Measurements from ENCODE around the gene TRDN.
A peak's percentile ranks its signal among the peaks of the same experiment; 100 is the strongest.
"Not testable (repeated sequence)": the region's sequence is repeated elsewhere in the genome, so short reads cannot be mapped to it uniquely, and the experiment has no call there.

The TRDN gene

DNA sequence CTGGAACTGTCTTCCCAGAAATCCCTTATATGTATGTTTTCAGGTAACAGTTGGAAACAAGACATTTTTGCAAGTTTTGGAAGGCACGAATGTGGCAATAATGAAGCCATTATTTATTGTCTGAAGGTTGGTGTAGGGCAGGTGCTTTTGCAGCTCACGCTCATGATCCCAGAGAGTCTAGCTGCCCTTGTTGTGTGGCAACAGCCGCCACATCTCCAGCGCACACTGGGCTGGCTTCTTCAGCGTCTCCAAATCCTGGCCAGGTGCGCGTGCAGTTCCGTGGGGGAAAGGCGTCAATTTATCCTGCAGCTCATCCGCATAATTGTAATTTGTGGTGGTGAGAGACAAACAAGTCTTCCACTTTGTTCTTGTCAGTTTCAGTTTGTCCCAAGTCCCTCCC lies 71.2 kb downstream of the TRDN start:
- no peak for DNase-seq

DNA sequence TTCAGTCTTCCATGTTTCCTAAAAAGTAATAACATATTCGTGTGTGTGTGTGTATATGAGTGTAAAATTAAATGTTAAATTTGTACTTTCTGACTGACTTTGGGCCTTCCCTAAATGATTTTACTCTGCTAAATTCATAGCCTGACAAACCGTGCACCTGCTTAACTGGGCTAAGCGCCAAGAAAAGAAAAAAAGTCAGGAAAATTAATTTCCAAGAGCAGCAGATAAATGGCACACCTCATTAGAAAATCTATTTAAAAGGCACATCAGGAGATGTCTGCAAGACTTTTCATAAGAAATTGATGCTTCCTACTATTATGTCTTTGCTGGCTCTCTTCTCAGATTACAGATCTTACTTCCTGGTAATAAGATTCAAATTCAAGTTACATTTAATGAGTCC lies 72.4 kb downstream of the TRDN start:
- DNase-seq, result no peak

DNA sequence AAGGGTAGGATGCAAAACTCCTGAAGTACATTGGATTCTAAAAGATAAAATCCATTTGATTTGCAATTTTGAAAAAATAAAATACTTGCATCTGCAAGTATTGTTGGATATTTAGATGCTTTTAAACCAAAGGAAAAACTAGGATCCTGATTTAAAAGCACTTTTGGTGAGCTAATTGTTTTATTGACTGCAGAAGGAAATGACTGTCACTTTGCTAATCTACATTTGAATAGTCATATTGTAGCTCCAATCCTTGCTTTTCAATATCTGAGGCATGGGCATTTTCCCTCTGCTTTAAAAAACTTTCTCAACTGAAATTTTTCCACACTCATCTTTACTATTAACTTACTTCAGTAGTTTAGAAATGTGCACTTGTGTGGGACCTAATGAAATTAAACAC lies 74.1 kb downstream of the TRDN start:
- no peak for DNase-seq

DNA sequence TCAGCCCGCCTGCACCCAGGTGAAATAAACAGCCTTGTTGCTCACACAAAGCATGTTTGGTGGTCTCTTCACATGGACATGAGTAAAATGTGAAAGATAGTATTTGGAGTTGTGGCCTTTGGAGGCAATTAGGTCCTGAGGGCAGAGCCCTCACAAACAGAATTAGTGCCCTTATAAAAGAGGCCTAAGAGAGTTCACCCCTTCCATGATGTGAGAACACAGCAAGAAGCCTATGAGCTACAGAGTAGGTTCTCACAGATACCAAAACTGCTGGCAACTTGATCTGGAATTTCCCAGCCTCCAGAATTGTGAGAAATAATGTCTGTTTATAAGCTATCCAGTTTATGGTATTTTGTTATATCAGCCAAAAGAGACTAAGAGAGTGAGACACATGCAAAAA lies 74.5 kb downstream of the TRDN start:
- no peak for DNase-seq

DNA sequence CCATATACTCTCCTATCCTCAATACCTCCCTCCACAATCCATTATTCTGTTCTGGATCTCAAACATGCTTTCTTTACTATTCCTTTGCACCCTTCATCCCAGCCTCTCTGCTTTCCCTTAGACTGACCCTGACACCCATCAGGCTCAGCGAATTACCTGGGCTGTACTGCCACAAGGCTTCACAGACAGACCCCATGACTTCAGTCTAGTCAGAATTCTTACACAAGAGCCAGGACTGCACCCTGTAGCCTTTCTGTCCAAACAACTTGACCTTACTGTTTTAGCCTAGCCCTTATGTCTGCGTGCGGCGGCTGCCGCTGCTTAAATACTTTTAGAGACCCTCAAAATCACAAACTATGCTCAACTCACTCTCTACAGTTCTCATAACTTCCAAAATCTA lies 76.9 kb downstream of the TRDN start:
- DNase-seq, result not testable (repeated sequence)

DNA sequence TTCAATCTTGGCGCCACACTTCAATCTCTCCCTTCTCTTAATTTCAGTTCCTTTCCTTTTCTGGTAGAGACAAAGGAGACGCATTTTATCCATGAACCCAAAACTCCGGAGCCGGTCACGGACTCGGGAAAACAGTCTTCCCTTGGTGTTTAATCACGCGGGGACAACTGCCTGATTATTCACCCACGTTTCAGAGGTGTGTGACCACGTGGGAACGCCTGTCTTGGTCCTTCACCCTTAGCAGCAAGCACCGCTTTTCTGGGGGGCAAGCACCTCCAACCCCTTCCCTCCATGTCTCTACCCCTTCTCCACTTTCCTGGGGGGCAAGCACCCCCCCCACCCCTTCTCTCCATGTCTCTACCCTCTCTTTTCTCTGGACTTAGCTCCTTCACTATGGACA lies 79.3 kb downstream of the TRDN start:
- not testable (repeated sequence) for DNase-seq

DNA sequence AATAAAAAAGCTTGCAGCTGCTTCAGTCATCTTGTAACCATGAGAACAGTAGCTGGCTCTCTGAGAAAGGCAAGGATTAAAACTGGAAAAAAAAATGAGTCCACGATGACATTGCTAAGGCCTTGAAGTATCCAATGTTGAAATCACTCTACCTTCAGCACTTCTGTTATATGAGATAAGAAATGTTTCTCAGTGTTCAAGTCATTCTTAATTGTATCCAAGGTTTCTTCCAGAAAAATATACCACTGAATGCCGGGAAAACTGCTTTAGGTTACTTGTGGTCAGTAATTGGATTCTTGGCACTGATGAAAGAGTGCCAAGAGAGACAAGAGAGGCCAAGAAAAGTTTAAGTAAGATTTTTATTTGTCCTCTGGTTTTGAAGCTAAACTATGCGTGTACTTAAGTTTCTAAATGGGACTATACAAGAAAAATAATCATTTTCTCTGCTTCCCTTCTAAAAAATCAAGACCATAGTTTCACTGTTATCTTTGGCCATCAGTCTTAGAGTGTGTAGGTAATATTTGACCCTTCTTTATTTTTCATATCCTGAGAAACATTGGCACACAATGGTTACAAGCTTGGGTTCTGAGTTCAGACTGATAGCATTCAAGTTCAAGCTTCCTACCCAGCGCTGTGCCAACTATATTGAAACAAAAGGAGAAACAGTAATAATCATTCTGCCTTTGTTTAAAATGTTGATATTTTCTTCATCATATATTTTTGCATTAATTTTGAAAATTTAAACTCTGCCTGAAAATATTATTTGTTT lies 84.6 kb downstream of the TRDN start:
- DNase-seq, result peak in 1 of 58 donors; percentile 1

DNA sequence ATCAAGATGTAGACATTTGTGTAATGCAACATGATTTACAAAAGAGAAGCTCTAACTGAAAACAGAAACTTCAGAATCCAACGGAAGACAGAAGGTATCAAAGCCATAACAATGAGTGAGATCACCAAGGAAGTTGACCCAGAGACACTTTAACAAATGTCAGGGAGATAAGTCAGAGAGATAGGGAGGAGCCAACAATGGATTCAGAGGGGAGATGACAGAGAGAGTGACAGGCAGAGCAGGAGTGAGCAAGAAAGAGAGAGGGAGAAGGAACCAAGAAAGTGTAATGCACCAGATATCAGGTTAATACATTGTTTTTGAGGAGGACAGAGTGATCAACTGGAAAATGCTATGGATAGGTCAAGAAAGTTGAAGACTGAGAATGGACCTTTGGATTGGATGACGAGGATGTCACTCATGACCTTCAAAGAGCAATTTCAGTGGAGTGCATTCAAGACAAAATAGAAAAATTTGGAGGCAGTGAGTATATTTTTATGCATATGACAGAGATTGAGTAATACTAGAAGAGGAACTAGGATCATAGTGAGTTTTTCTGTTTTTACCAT lies 86.6 kb downstream of the TRDN start:
- no peak for DNase-seq

DNA sequence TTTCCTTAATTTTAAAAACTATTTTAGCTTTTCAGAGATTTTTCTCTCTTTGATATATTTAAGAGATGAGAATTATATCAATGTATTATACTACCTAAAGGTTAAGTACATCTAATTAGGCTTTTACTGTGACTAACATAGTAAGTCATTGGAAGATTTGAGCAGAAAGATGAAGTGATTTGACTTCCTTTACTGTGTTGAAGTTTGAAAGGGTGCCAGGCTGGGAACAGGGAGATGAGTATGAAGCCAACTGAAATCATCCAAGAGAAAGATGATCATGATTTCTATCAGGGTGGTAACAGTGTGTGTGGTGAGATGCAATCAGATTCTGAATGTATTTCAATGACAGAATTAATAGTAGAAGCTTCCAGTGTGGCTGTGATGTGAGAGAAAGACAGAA lies 87.3 kb downstream of the TRDN start:
- DNase-seq, result no peak

DNA sequence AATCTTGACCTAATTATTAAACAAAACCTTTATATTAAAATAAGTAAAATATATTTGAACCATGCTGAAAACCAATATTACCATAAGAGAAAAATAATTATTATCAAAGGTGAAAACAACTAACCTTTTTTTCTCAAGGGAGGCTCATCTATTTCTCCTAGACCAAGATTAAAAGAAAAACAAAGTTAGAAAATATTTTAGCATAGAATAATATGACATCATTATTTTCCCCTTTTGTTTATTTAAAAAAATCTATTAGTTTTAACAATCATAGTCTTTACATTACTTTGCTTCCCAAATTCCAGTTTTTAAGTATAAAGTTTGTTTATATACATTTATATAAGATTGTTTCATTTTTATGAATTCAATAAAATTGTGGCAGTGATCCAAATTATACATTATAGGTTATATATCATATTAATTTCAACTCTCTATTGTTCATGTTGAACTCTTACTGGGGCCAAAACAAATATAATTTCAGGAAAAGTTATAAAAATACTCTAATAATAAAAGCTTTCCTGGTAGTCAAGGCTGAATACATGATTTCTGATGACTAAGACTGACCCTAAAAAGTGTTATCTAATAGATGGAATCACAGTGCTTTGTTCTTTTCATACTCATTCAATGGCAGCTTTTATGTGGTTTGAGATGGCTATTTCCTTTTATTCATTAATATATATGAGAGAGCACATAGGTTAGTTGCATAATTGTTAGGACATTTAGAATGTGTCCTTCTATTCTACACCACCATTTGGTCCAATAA lies 89.4 kb downstream of the TRDN start:
- no peak for DNase-seq

DNA sequence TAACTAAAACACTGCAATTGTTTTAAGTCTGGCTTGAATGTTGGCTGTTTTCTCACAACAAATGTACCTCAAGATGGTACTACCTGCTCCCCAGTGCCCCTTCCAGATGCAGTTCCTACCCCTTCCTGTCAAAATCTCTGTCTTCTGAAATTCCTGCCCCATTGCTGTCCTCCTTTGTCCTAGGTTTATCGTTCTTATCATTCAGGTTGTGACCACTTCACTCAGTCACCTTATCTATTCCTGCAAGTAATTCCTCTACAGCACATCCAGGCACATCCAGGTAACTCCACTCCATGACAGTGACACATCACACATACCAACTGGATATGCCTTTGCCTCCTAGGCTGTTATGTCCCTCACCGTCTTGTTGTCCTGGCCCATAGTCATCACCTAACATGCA lies 90.2 kb downstream of the TRDN start:
- DNase-seq, result no peak

DNA sequence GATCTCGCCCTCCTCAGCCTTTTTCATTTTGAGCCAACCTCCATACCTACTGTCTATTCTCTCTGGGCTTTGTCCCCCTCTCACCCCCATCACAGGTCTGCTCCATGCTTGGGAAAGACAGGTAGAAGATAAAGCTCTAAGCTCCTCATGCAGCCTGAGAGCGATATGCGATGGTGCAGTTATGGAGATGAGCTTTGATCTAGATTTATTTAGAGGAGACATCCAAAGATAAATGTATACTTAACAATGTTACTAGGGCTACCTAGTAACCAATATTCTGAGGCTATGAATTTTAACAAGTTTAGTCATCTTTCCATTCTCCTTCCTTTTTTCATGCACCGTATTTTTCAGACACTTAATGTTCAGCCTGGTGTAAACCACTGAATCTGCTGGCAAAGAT lies 95.3 kb downstream of the TRDN start:
- DNase-seq, result no peak

DNA sequence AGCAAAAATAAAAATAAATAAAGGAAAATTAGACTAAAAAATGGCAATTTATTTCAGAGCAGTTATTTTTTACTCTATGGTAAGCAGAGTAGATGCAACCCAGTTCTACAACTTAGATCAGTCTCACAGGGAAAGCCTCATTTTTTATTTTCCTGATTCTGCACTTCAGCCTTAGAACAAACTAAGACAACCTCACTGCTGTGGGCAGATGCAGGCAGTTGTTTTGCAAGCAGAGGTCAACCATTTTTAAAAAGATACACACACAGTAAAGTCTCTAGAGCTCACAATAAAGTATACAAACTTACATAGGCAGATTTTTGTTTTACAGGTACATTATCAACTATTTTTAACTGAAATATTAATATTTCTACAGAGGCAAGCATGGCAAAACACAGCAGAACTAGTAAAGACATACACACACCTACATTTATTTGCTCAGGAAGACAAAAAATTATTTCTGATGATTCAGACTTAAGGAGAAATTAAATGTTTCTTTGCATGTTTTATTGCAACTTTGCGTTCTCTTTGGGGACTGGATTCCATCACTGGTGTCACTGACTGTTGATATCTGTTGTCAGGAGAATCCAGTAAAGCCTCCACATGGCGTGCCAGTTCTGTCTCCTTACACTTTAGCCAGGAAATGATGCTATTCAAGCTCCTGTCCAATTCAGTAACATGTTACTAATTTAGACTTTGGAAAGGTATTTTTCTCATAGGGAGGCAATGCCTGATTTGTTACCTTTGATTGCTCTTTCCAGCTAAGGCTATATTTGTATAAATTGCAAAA lies 102.7 kb downstream of the TRDN start:
- no peak for DNase-seq

DNA sequence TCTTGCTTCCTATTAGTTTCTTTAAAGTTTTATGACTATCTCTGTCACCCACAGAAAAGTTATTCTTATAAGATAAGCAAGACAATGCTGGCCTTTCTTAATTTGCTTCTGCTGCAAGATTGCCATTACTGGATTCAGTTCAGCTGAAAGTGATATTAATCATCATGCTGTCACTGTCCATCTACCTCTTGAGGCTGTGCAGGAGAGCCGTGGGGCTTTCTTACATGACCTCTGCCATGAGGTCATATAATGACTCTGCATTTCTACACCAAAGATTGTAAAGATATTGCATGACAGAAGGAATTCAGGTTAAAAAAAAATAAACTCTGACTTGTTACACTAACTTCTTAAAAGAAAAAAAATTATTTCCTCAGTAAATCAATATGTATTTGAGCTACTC lies 106.9 kb downstream of the TRDN start:
- no peak for DNase-seq

DNA sequence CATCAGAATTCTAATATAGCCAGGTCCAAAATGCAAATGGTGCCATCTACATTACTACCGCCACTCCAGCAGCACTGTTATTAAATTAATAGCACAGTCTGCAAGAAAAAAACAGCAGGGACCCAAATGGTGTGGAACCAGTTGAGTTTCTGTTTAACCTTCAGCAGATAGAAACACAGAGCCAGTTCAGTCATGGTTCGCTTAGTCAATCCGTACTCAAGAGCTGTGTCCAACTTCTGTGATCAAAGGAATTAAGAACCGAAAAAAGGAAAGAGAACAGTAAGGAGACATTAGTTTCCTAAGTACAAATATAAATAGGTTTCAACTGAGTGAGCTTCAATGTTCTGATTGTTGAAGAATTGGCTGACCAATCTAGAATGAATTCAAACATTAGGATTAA lies 107.7 kb downstream of the TRDN start:
- peak in 1 of 58 donors; percentile 3 for DNase-seq

DNA sequence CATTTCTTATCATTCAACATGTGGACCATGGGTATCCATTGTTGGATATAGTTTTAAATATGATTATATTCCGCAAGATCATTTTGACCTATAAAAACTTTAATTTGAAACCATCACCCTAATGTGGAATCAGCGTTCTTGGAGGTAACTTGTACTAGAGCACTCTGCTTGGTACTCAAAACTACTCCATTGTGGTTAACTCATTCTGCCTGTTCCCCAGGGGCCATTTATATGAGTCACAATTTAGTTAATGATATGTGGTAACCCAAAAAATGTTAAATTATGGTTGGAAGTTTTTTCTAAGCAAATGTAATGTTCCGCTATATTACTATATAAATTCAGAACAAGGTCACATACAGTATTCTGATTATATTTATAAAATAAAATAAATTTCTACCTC lies 109.3 kb downstream of the TRDN start:
- no peak for DNase-seq

DNA sequence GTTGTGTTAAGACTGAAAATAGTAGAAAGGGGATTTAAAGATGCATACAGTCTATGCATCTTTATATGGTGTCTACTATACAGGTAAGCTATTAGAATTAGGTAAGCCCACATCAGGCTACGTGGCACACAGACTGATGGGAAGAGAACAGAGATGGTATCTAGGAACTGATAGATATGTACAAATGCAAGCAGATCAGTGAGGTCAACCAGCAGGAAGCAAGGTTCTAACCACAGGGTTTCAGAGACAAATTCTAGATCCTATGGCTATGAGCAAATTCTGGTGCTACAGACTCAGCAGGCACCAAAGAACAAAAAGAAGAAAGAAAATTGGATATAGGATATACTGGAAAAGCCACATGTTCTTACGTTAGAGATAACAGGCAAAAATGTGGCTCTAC lies 110.6 kb downstream of the TRDN start:
- no peak for DNase-seq

DNA sequence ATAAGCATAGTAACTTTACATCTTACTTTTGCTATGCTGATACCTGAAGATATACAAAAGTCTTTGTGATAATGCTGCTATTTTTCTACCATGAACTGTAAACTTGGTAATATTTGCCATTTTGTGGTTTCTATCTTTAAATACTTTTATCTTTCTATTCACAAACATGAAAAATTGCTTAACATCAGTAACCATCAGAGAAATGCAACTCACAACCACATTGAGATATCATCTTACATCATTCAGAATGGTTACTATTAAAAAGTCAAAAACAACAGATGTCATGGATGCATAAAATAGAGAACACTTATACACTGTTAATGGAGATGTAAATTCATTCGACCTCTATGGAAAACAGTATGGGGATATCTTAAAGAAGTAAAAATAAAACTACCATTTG lies 112.0 kb downstream of the TRDN start:
- no peak for DNase-seq

DNA sequence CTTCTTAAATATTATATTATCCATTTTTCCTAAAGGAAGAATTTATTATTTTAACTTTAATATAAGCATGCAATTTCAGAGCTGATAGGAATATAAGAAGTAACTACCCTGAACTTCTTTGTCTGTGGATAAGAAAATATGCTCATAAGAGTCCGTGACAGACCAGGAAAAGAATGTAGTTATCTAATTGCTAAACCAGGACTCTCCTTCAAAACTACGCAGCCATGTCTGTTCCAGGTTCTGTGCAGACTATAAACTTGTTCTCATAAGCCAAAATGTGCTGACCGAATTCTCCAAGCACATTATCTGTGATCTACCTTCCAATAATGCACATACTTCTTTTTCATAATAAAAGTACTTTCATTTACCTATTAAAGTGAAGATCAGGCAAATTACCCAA lies 116.5 kb downstream of the TRDN start:
- no peak for DNase-seq

DNA sequence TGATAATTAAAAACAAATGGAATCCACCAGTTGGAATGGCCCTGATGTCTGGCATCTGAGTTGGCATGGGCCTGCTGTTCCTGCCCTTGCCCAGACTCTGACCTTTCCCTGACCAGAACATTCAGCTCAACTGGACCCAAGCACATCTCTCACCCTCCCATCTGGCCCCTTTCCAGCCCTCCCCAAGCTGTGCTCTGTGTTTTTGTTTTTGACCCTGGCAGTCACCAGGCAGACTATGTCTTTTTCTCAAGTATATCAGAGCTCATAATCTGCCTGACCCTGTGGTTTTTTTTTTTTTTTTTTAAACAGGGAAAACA lies 117.6 kb downstream of the TRDN start:
- peak in 53 of 58 donors; percentile 1 to 81 (median 29) for DNase-seq

DNA sequence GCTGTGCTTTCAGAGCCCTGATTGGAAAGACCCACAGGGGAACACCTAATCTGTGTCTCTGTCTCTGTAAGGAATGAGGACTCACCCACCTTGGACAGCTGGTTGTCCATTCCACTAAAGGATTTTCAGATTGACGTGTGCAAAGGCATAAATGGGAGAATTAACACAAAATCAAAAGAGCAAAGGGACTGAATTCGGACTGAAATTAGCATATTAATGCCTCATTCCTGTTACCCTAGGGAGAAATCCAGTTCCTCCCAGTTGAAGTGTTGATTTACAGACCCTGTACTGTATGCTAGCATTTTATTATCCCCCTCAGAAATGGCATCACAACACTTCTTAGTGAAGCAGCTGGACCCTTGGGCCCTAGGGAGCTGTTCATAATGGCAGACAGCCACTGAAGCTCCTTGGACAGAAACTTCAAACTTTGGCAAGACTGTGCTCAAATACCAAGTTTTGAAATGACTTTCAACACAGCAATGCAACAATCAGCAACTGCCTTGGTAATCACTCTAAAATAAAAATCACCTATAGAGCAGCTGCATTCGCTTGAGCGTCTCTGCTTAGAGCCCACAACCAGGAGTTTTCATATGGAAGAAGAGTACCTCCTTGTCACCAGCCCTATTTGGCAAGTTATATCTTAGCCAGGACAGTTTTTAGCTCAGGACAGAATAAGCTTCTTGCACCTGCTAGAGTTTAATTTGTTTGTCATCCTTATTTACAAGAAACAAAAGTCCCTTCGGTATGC lies 118.1 kb downstream of the TRDN start:
- peak in 2 of 58 donors; percentile 17 to 33 for DNase-seq

Data from anterior cingulate cortex (tissue), 58 donors.